Posterior vena cava (tissue), 2 donors: Measurements from ENCODE around the gene TRPC4. TPM values are rescaled to one million over a fixed set of nuclear protein-coding genes. Genes with fewer than 3 reads are reported as not detected.

Source experiments
- DNase-seq: peaks from one replicate; pipeline ENCODE4 v3.0.0-alpha.2; 2020; ENCODE audit warnings: low spot score
- intact Hi-C, 2 donors: fragments of 100-400 bp; cut with DNase I; formaldehyde crosslinking; loops; one replicate each; pipeline versions ENCODE4 v1.14.1 to v1.14.2; 2022 to 2023
- total RNA-seq, 2 donors: library from RNA; stranded (reverse); fragmentation: NEBNext Ultra II Directional; extraction: Animal tissue kit (Norgen Biotek cat#: 25700); gene quantifications; one replicate each; pipeline ENCODE4 v1.2.1, GENCODE V29; 2021
- donor health status: DM: yes; HTN: yes; CAD: no.
- donor health status: DM: yes; HTN: yes; CAD: no.

The TRPC4 gene
- total RNA-seq, 2 donors from 2014 or later = 5.7 to 7.3 TPM

GRCh38 chr13:37636701-37637100 is 232.9 kb downstream of the TRPC4 start:
- intact Hi-C loops = no loop called here
- no peak for DNase-seq

GRCh38 chr13:37632294-37632693 is 237.3 kb downstream of the TRPC4 start:
- intact Hi-C loops = no loop called here
- no peak for DNase-seq

GRCh38 chr13:37627428-37627827 is 242.1 kb downstream of the TRPC4 start:
- intact Hi-C loops = no loop called here

GRCh38 chr13:37621811-37622361 is 247.7 kb downstream of the TRPC4 start:
- no peak for DNase-seq
- intact Hi-C loops = no loop called here

More at GRCh38 chr13:37627428-37627827, 242.1 kb downstream of the TRPC4 start:
- no peak for DNase-seq

GRCh38 chr13:37618554-37618953 is 251.0 kb downstream of the TRPC4 start:
- intact Hi-C loops = no loop called here

GRCh38 chr13:37617173-37617572 is 252.4 kb downstream of the TRPC4 start:
- intact Hi-C loops = no loop called here
- DNase-seq = no peak

More at GRCh38 chr13:37618554-37618953, 251.0 kb downstream of the TRPC4 start:
- no peak for DNase-seq

- intact Hi-C loops = no loop called here
- no peak for DNase-seq
Observed at GRCh38 chr13:37616131-37616530, 253.4 kb downstream of the TRPC4 start.

GRCh38 chr13:37615276-37615675 is 254.3 kb downstream of the TRPC4 start:
- DNase-seq = no peak
- intact Hi-C loops = no loop called here

GRCh38 chr13:37613638-37614037 is 255.9 kb downstream of the TRPC4 start:
- intact Hi-C loops = no loop called here
- DNase-seq = no peak

- intact Hi-C loops = no loop called here
- no peak for DNase-seq
Observed at GRCh38 chr13:37613236-37613635, 256.3 kb downstream of the TRPC4 start.

GRCh38 chr13:37608750-37609339 is 260.7 kb downstream of the TRPC4 start:
- intact Hi-C loops = loop anchor here (5.0 to 10.0 kb wide), 2 partner anchors 504 to 537 kb away; partner anchors contain the start of gene CSNK1A1L (in 1 of the 2)

GRCh38 chr13:37602733-37603381 is 266.7 kb downstream of the TRPC4 start:
- intact Hi-C loops = loop anchor here in 1 of 2 donors (10.0 kb wide), 1 partner anchor 498 kb away; the partner anchor contains the start of gene CSNK1A1L
- no peak for DNase-seq

More at GRCh38 chr13:37608750-37609339, 260.7 kb downstream of the TRPC4 start:
- no peak for DNase-seq

- DNase-seq = no peak
- intact Hi-C loops = loop anchor here in 1 of 2 donors (10.0 kb wide), 1 partner anchor 497 kb away; the partner anchor contains the start of gene CSNK1A1L
Observed at GRCh38 chr13:37601648-37602440, 267.7 kb downstream of the TRPC4 start.

GRCh38 chr13:37599519-37599918 is 270.1 kb downstream of the TRPC4 start:
- no peak for DNase-seq
- intact Hi-C loops = no loop called here

GRCh38 chr13:37598597-37598996 is 271.0 kb downstream of the TRPC4 start, which contains the start of gene POSTN:
Gene POSTN, minus strand, starts transcription at chr13:37598768. Its CDS starts 42 bp downstream, at chr13:37598726.
- intact Hi-C loops = no loop called here
- no peak for DNase-seq

GRCh38 chr13:37597477-37598025 is 272.0 kb downstream of the TRPC4 start:
- DNase-seq = no peak
- intact Hi-C loops = no loop called here

- no peak for DNase-seq
- intact Hi-C loops = no loop called here
Observed at GRCh38 chr13:37596805-37597204, 272.8 kb downstream of the TRPC4 start.

- intact Hi-C loops = no loop called here
Observed at GRCh38 chr13:37595162-37595561, 274.4 kb downstream of the TRPC4 start.

GRCh38 chr13:37594550-37594949 is 275.0 kb downstream of the TRPC4 start:
- no peak for DNase-seq
- intact Hi-C loops = no loop called here

More at GRCh38 chr13:37595162-37595561, 274.4 kb downstream of the TRPC4 start:
- no peak for DNase-seq
